Left ventricle myocardium inferior (tissue), 1 donor: ENCODE measurements around the gene KCNQ1. TPM values are rescaled to one million over a fixed set of nuclear protein-coding genes. Genes with fewer than 3 reads are reported as not detected.

Experiments
- DNase-seq: peaks from one replicate; pipeline ENCODE4 v3.0.0-alpha.2; 2020
- H3K27ac ChIP-seq: fragments of 200-600 bp; replicated peaks from 2 replicates; pipeline ENCODE4 v1.8.0; 2021
- H3K27me3 ChIP-seq: fragments of 200-600 bp; 2 replicates; pipeline ENCODE4 v1.8.0; 2021; ENCODE audit warnings: low read depth
- H3K36me3 ChIP-seq: fragments of 200-600 bp; 2 replicates; pipeline ENCODE4 v1.8.0; 2021
- H3K4me1 ChIP-seq: fragments of 200-600 bp; 2 replicates; pipeline ENCODE4 v1.8.0; 2021
- H3K4me3 ChIP-seq: fragments of 200-600 bp; 2 replicates; pipeline ENCODE4 v1.8.0; 2021; ENCODE audit warnings: mild to moderate bottlenecking, moderate library complexity
- H3K9me3 ChIP-seq: fragments of 200-600 bp; replicated peaks from 2 replicates; pipeline ENCODE4 v1.8.0; 2021
- intact Hi-C: fragments of 100-400 bp; cut with micrococcal nuclease; formaldehyde crosslinking; loops from one replicate; pipeline ENCODE4 v1.11.0; 2022
- total RNA-seq: library from RNA; stranded (reverse); fragmentation: NEBNext Ultra II Directional; extraction: Animal tissue kit (Norgen Biotek cat#: 25700); gene quantifications from one replicate; pipeline ENCODE4 v1.2.1, GENCODE V29; 2021
- TF ChIP-seq, protein P1 (sequence below): fragments of 200-600 bp; IDR thresholded peaks from 2 replicates; pipeline ENCODE4 v1.8.0; 2021; ENCODE audit warnings: antibody characterized with exemption, mild to moderate bottlenecking, borderline replicate concordance
- donor health status: DM: no; HTN: yes; CAD: no; lungs with severe emphysema.

KCNQ1 gene
- total RNA-seq, 1 donor from 2014 or later: 41.8 TPM

DNA sequence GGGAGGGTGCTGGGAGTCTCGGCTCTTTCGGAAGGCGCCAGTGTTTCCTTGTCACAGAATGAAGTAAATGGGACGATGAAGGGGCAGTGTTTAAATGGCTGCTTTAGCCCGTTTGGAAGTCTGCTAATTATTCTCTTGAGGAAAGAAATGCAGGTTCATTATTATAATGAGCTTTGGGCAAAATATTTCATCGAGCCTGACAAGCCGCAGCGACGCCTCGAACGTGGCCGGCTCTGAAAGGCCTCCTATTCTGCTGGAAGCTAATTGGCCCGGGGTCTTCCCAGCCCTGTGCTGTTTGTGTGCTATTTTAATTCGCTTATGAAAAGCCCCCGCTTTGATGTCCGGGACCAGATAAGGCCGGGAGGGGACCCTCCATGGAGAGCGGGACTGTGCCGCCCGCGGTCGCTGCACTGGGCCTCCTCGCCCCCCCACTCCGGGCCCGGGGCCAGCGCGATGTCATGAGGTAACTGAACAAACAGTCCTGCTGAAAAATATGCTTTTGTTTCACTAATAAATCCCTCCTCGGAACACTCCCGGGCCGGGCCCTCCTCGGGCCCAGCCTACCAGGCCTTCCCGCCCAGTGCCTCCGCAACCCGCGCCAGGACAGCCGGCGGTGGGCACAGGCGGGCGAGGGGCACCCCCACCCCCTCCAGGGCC is 362.3 kb downstream of the KCNQ1 start:
- H3K4me3 ChIP-seq: peak overlapping the region; percentile 41
- H3K4me1 ChIP-seq: peaks cover 75% of the 10 kb centered on the region
- TF ChIP-seq, protein P1, sequence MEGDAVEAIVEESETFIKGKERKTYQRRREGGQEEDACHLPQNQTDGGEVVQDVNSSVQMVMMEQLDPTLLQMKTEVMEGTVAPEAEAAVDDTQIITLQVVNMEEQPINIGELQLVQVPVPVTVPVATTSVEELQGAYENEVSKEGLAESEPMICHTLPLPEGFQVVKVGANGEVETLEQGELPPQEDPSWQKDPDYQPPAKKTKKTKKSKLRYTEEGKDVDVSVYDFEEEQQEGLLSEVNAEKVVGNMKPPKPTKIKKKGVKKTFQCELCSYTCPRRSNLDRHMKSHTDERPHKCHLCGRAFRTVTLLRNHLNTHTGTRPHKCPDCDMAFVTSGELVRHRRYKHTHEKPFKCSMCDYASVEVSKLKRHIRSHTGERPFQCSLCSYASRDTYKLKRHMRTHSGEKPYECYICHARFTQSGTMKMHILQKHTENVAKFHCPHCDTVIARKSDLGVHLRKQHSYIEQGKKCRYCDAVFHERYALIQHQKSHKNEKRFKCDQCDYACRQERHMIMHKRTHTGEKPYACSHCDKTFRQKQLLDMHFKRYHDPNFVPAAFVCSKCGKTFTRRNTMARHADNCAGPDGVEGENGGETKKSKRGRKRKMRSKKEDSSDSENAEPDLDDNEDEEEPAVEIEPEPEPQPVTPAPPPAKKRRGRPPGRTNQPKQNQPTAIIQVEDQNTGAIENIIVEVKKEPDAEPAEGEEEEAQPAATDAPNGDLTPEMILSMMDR: no peak
- H3K9me3 ChIP-seq: no peaks in the 10 kb centered on the region
- H3K27me3 ChIP-seq: no peaks in the 10 kb centered on the region
- H3K36me3 ChIP-seq: no peaks in the 10 kb centered on the region
- H3K27ac ChIP-seq: peak overlapping the region; percentile 63
- peak; percentile 81 for DNase-seq
- intact Hi-C loops: no loop called here

GRCh38 chr11:2807801-2808241 is 363.0 kb downstream of the KCNQ1 start:
- H3K36me3 ChIP-seq: no peaks in the 10 kb centered on the region
- intact Hi-C loops: no loop called here
- no peaks in the 10 kb centered on the region for H3K27me3 ChIP-seq
- H3K4me1 ChIP-seq: peaks cover 75% of the 10 kb centered on the region
- DNase-seq: peak; percentile 15
- peak overlapping the region; percentile 63 for H3K27ac ChIP-seq
- H3K9me3 ChIP-seq: no peaks in the 10 kb centered on the region
- TF ChIP-seq, protein P1: no peak
- H3K4me3 ChIP-seq: peak overlapping the region; percentile 41

- Histone ChIP-seq H3K4me1 (peaks cover 73% of the 10 kb centered on the region), H3K9me3 (no peaks in the 10 kb centered on the region), H3K27ac (no peak overlapping the region), H3K27me3 (no peaks in the 10 kb centered on the region), H3K4me3 (no peak overlapping the region), H3K36me3 (no peaks in the 10 kb centered on the region)
- TF ChIP-seq, protein P1: no peak
- peak; percentile 7 for DNase-seq
- intact Hi-C loops: no loop called here
Measured at GRCh38 chr11:2808850-2809846, 364.3 kb downstream of the KCNQ1 start.

- H3K4me1 ChIP-seq: peaks cover 66% of the 10 kb centered on the region
- intact Hi-C loops: no loop called here
- H3K4me3 ChIP-seq: no peak overlapping the region
- H3K27me3 ChIP-seq: no peaks in the 10 kb centered on the region
- H3K9me3 ChIP-seq: no peaks in the 10 kb centered on the region
- H3K36me3 ChIP-seq: no peaks in the 10 kb centered on the region
- TF ChIP-seq, protein P1: no peak
- no peak overlapping the region for H3K27ac ChIP-seq
- DNase-seq: no peak
Measured at GRCh38 chr11:2809854-2810253, 365.0 kb downstream of the KCNQ1 start.

GRCh38 chr11:2810411-2811205 is 365.8 kb downstream of the KCNQ1 start:
- H3K27ac ChIP-seq: peak overlapping the region; percentile 84
- H3K4me3 ChIP-seq: no peak overlapping the region
- peak; percentile 15 for DNase-seq
- H3K36me3 ChIP-seq: no peaks in the 10 kb centered on the region
- intact Hi-C loops: no loop called here
- TF ChIP-seq, protein P1: no peak
- H3K4me1 ChIP-seq: peaks cover 59% of the 10 kb centered on the region
- peaks cover 3% of the 10 kb centered on the region for H3K9me3 ChIP-seq
- no peaks in the 10 kb centered on the region for H3K27me3 ChIP-seq
